Effector CD4-positive, alpha-beta T cell (primary cell): ENCODE data around the gene PLCL2.

Experiments
- DNase-seq: peaks from one replicate; pipeline ENCODE4 v3.0.0-alpha.2; 2020

PLCL2 gene

DNA sequence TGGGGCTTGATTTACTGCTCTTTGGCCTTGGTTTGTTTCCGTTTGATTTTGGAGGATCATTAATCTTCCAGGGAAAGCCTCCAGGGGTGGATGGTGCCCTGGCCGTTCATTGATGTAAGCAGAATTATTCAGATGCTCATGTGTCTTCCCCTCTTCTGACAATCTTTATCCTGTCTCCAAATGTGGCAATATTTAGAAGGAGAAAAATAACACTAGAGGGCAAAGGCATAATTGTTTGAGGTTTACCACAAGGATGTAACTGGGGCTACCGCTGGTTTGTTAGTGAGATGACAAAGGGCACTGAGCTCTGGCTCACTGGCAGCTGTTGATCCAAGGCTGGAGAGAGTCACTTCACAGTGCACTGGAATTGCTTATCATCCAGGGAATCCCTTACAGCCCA is 18.2 kb upstream of the PLCL2 start:
- DNase-seq, result no peak

DNA sequence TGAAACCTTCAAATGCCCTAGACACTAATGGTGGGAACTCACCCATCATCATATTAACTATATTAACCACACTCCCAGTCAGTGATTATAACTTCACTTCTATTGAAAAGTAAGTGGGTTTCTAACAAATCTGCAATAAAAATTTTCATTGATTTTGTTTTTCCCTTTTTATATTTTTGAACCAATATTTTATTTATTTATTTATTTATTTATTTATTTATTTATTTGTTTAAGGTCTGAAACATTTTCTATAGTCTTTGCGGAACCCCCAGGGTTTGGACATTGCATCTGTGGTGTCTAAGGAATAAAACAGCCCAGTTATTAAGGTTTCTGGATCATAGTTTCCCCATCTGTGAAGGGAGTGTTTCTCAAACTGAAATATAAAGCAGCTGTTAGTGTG is 16.2 kb upstream of the PLCL2 start:
- DNase-seq, result no peak

DNA sequence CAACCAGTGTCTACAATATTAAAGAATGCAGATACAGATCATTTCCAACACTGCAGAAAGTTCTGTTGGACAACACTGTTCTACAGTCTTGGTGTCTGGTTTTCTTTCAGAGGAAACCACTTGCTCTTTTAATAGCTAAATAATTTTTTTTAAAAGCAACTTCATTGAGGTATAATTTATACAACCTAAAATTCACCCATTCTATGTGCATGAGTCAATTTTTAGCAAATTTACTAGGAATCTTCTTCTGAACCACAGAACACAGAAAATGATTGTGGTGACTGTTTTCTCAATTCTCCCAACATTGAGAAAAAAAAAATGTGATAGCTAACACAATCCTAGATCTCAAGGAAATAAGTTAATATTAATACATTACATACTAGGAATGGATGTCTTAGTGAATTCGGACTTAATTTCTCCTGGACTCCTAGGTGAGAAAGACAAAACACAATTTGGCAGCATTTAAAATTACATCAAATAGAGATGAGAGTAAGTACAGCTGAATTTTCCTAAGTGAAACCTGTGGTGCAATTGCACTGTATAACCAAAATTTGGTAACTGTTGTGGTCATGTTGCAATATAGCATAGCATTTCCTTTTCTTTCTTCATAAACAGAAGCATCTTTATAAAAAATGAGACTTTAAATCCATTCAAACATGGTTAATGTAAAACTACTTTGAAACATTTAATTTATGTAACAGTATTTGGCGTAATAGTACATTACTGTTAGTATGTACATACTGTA is 15.3 kb upstream of the PLCL2 start:
- no peak for DNase-seq

DNA sequence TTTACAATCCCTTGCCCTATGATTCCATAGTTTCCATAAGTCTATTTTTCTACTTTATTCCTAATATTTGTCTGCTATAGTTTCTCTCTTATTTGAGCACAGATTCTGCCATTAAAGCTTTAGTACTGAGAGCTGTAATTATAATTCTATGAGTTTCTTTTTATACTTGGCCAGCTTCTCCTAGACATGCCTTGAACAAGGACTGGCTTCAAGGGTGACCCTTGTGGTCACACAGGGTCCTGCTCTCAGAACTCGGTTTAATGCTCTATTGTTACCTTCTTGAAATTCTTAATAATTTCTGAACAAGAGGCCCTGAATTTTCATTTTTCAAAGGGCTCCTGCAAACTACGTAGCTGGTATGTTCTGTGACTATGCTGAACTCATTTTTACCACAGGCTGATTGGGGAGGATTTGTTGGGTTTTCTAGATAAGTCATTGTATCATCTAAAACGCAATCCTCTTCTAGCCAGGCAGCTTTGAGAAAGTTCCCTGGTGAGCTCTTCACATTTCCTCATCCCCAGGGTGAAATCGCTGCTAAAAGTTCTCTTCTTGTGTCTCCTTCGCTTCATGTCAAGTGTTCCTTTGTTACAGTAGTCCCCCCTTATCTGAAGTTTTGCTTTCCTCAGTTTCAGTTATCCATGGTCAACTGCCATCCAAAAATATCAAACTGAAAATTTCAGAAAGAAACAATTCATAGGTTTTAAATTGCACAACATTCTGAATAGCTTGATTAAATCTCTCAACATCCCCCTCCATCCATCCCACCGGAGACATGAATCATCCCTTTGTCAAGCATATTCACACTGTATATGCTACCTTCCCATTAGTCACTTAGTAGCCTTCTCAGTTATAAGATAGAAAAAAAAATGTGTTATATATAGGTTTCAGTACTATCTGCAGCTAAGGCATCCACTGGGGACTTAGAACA is 12.6 kb upstream of the PLCL2 start:
- DNase-seq, result no peak

DNA sequence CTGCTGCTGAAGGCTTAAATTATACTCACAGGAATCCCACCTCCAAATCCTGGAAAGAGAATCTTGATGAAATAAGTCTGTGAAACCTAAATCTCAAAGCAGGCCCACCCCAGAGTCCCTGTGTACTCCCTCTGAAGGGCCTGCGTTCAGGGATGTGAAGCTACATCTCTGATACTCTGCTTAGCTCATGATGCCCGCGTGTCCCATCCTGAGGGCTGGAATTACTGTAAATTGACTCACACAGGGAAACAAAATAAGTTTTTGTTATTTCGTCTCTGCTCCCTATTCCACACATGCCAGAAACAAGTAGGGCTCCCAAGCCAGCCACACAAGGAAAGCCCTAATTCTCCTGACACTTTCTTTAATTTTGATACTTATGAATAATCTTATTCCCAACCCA is 10.9 kb upstream of the PLCL2 start:
- DNase-seq, result no peak

DNA sequence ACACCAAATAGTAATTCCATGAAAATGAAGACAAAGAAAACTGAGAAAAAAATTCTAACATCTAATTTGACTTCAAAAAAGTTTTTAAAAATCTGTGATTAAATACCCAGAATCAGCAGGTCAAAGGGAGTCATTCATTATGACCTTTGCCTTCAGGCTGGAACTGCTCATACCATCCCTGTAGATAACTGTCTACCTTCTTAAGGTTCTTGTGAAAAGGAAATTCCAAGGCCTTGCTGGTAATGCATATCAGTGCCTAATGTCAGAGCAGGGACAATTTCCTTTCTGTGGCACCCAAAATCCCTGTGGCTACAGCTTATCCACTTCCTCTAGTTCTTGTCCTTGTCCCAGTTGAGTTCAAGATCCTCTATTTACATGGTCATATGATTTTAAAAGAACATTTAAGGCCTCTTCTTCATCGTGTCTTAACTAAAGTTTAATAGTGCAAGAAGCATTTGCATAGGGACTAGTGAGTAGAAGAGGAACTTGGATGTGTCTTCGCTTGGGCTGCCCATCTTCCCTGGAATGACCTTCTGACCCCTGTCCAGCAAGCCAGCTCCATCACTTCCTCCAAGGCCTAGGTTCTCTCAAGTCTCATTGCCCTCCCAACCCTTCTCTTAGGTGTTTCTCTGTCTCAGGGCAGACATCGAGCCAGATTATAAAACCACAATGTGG is 8.7 kb upstream of the PLCL2 start:
- DNase-seq, result no peak

DNA sequence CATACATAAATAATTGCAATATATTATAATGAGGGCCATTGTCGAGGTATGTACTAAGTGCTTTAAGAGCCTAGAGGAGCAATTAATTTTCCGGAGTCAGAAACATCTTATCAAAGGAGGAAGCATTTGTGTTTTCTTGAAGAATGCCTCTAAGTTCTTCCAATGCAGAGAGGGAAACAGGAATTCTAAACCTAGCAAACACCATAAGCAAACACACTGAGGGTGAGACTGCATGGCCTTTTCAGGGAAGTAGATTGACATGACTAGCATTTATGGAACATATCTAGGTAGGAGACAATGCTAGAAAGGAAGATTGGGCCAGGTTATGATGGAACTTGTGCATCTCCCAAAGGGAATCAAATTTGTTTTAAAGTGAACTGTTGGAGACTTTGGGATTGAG is 7.2 kb upstream of the PLCL2 start:
- DNase-seq, result no peak

DNA sequence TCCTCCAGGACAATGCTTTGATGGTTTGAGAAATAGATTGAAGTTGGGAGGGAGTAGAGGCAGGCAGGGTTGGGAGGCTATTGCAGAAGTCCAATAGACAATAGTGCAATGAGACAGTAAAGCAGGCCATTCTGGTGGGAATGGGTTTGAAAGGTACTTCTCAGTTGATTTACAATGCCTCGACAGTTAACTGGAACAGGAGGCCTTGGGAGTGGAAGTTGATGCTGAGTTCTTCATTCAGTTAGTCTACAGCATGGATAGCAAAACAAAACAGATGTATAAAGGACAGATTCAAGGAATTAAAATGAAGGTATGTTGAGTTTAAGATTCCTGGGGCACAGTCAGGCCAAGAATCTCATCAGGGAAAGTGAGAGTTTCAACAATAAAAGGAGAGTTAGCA is 6.8 kb upstream of the PLCL2 start:
- DNase-seq, result no peak

GRCh38 chr3:16881896-16882630 is 2.7 kb upstream of the PLCL2 start:
- no peak for DNase-seq

DNA sequence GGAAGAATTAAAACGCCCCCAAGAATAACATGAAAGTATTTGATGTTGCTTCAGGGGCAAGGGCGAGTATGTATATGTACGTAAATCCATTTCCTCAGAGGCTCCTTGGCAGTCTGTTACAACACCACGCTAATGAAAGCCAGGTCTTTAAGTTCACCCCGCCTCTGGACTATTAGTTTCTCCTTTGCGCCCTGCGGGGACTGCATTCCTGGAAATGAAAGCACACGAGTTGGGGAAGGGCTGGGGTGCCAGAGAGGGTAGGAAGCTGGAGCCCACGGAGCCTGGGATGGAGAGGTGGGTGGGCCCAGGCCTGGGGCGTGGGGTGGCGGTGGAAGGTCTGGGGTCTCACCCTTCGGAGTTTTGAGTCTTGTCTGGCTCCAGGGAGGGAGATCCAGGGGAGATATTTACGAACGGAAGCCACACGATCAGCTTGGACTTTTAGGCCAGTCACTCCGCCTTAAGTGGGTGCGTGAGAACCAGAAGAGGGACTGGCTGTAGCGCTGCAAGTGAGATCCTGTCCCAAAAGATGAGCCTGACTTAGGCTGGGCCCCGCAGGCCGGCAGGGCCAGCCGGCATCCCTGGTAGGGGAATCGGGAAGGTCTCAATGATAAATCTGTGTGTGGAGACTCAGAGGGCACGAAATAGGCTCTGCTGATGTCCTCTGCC is 1.6 kb upstream of the PLCL2 start:
- DNase-seq, result no peak

DNA sequence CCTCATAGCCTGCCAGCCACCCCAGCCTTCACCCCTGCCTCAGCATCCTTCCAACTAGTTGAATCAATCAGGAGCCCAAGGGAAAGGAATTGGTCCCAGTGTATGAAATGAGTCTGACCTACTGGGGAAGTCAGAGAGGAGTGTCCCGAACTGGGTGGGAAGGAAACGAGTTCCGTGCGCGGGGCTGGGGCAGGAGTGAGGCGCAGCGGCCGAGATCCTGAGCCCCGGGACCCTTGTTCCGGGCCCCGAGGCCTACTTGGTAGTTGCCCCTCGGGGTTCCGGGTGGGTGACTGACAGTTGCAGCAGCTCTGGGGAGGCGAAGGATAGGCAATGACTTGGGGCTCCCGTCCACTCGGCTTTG is 1.1 kb upstream of the PLCL2 start:
- DNase-seq, result no peak

GRCh38 chr3:16884084-16884747 is 539 bp upstream of the PLCL2 start:
- DNase-seq, result peak; percentile 58

DNA sequence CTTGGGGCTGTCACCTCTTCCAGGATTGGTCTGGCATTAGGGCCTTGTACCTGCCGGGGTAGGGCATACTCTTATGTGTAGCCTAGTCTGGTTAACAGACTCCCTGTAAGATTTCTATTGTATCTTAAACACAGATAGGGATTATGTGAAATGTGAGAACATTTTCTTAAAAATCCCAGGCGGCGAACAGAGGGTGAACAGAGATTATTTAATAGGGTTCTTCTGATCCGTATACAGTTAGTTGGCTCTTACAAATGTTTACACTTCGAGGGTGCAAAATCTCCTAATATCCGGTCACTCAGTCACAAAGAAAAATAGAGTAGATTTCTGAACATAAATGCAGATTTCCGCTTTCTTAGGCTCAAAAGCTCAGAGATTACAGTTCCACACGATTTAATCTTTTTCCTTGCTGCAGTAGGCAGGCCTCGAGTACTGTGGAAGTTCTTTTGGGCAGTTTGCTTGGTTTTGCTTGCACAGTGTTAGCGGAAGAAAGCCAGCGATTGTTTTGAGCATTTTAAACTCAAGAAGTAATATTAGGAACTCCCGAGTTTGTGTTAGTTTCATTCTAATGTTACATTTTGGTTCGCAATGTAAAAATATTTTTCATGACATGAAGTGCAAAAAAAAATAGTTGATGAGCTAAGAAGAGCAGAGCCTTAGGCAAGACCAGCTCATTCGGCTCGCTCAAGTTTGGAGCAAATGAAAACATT is 993 bp downstream of the PLCL2 start:
- DNase-seq, result no peak

DNA sequence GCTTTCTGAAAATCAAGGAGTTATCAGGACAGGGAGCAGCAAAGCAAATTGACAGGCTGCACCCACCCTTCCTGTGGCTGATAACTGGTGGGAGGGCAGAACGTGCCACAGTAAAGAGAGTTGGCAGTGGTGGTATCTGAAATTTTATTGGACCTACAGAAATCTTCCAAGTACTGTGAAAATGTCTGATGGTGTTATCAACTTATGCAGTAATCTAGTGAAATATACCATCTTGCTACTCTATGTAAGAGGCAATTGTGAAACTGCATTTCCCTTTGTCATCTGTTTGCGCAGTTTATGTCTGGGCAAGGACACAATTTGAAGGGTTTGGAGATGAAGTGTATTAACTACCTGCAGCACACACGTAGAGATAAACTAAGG is 1.5 kb downstream of the PLCL2 start:
- no peak for DNase-seq

- no peak for DNase-seq
Measured at GRCh38 chr3:16887130-16887529, 2.4 kb downstream of the PLCL2 start.

DNA sequence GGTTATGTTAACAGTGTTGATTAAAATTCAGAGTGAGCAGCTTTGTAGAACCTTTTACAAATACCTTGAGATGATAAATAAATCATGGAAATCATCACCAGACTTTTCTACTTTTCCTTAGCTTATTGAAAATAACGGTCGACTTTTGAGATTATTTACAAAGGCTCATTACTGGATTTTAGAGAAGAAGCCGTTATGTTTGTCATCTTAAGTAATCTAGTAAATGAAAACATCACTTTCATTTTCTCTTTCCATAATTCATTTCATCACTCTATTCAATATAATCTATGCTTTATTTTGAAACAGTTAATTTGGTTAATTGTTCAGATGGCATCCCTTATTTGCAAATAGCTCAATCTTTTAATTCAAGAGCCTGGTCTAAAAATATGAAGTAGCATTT is 3.6 kb downstream of the PLCL2 start:
- DNase-seq, result no peak

DNA sequence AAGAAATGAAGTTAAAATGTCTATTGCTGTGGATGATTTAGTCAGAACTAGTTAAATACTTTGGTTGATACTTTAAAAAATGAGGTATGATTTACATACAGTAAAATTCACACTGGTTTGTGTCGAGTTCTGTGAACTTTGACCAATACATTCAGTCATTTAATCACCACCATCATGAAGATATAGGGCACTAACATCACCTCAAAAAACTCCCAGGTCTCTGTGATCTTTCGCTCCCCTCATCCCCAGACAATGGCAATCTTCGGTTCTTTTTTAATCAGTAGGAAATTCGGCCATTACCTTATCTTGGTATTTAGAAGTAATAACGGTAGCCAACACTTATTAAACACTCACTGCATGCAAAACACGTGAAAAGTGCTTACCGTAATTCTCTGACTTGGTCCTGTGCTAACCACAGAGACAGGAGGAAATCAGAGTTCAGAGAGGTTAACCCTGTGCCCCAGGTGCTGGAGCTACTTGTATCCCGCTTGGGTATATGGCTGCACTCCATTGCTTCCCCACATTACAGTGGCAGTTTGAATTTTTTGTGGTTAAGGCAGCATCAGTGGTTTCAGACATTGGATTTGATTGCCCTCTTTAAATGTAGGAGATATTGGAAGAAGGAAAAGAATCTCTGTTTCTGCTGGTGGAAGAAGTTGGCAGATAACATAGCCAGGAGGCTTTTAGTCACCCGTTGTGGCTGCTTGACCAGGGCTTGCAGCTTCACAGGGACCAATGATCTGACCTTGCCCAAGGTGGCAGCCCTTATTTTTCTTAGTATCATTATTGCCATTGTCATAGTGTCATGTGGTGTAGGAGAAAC is 4.2 kb downstream of the PLCL2 start:
- DNase-seq, result no peak

GRCh38 chr3:16890597-16891333 is 6.0 kb downstream of the PLCL2 start:
- no peak for DNase-seq

- no peak for DNase-seq
Measured at GRCh38 chr3:16893618-16894200, 9.0 kb downstream of the PLCL2 start.
